Mucosa of descending colon (tissue), 3 donors: ENCODE data around the gene CPA5. TPM values are rescaled to one million over a fixed set of nuclear protein-coding genes. Genes with fewer than 3 reads are reported as not detected.

Experiments
- ATAC-seq: fragments of 200-7000 bp; cut with Tn5 transposase; one replicate; pipeline ENCODE4 v1.9.1; 2020; ENCODE audit warnings: mild to moderate bottlenecking, moderate library complexity
- DNase-seq, 3 donors: peaks; one replicate each; pipeline ENCODE4 v3.0.0-alpha.2; 2020
- H3K36me3 ChIP-seq: fragments of 200-600 bp; one replicate; pipeline ENCODE4 v1.8.0; 2021; ENCODE audit warnings: low read depth, mild to moderate bottlenecking
- H3K4me1 ChIP-seq: fragments of 200-600 bp; one replicate; pipeline ENCODE4 v1.8.0; 2021; ENCODE audit warnings: low read depth, mild to moderate bottlenecking
- H3K4me3 ChIP-seq: fragments of 200-600 bp; one replicate; pipeline ENCODE4 v1.8.0; 2021; ENCODE audit warnings: mild to moderate bottlenecking
- H3K9me3 ChIP-seq: fragments of 200-600 bp; one replicate; pipeline ENCODE4 v1.8.0; 2021; ENCODE audit warnings: mild to moderate bottlenecking
- intact Hi-C, 2 donors: fragments of 100-400 bp; cut with DNase I in 1 of 2; cut with micrococcal nuclease in 1 of 2; formaldehyde crosslinking; loops; one replicate each; pipeline versions ENCODE4 v1.11.0 to v1.11.1; 2022; cut with DNase I, micrococcal nuclease
- total RNA-seq, 3 donors: library from RNA; stranded (reverse); fragmentation: NEBNext Ultra II Directional in 2 of 3; extraction: Animal tissue kit (Norgen Biotek cat#: 25700) in 2 of 3; gene quantifications; one replicate each; pipeline versions ENCODE4 v1.2.1 to v1.2.4, GENCODE V29; 2021 to 2023
- TF ChIP-seq, protein P1 (sequence below): fragments of 200-600 bp; IDR thresholded peaks from one replicate; pipeline ENCODE4 v1.8.0; 2022; ENCODE audit warnings: antibody characterized with exemption, mild to moderate bottlenecking
- donor health status: DM: no; HTN: no; CAD: no; lungs with moderate emphysema.
- donor health status: DM: no; HTN: no; CAD: no.
- donor health status: DM: no; HTN: yes; CAD: no.

Gene CPA5
- total RNA-seq, 3 donors from 2014 or later: not detected

DNA sequence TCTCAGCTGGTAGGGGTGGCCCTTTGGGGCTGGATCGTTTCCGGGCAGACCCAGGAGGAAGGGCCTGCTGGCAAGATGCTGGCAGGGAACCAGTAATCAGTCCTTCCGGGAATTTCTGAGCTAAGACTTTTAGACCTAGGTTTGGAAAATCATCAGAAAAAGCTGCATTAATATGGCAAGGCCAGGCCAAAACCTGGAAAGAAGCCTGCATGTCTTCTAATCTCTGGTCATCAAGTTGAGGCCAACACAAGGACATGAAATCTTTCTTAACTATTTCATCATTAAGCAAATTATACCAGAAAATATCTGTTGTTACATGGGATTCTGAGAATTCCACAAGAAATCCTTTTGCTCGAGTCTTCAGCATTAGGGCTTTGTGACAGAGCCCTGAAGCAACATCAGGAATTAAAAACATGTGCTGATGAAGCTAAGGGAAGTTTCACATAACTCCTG, 55.5 kb downstream of the CPA5 start:
- intact Hi-C loops: no loop called here
- H3K9me3 ChIP-seq: no peaks in the 10 kb centered on the region
- no peak overlapping the region for H3K4me3 ChIP-seq
- DNase-seq (no peak), ATAC-seq (no peak)
- TF ChIP-seq, protein P1, sequence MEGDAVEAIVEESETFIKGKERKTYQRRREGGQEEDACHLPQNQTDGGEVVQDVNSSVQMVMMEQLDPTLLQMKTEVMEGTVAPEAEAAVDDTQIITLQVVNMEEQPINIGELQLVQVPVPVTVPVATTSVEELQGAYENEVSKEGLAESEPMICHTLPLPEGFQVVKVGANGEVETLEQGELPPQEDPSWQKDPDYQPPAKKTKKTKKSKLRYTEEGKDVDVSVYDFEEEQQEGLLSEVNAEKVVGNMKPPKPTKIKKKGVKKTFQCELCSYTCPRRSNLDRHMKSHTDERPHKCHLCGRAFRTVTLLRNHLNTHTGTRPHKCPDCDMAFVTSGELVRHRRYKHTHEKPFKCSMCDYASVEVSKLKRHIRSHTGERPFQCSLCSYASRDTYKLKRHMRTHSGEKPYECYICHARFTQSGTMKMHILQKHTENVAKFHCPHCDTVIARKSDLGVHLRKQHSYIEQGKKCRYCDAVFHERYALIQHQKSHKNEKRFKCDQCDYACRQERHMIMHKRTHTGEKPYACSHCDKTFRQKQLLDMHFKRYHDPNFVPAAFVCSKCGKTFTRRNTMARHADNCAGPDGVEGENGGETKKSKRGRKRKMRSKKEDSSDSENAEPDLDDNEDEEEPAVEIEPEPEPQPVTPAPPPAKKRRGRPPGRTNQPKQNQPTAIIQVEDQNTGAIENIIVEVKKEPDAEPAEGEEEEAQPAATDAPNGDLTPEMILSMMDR: no peak
- no peaks in the 10 kb centered on the region for H3K4me1 ChIP-seq
- H3K36me3 ChIP-seq: no peaks in the 10 kb centered on the region

- intact Hi-C loops: no loop called here
- TF ChIP-seq, protein P1: no peak
- Histone ChIP-seq H3K4me3 (no peak overlapping the region), H3K9me3 (no peaks in the 10 kb centered on the region), H3K4me1 (no peaks in the 10 kb centered on the region), H3K36me3 (no peaks in the 10 kb centered on the region)
- ATAC-seq (no peak), DNase-seq (no peak)
These were observed 56.5 kb downstream of the CPA5 start for GRCh38 chr7:130401101-130401500.

DNA sequence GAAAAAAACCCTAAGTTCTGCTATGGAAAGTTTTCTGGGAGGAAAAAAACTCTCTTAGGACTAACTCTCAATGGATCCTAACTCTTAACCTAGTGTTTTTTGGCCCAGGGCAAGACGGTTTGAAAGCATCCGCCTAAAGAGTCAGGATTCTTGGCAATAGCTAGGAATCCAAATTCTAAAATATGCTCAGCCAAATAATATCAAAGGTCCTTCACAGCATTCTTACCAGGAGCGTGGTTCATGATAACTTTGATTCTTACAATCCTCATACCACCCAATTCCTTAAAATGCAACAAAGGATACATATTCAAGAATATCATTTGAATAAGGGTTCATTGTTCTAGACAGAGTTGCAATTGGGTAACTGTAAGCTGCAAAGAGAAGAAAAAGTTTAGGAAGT, 57.0 kb downstream of the CPA5 start:
- ATAC-seq: no peak
- H3K4me3 ChIP-seq: no peak overlapping the region
- H3K36me3 ChIP-seq: no peaks in the 10 kb centered on the region
- no peaks in the 10 kb centered on the region for H3K9me3 ChIP-seq
- intact Hi-C loops: no loop called here
- TF ChIP-seq, protein P1: no peak
- DNase-seq: no peak
- H3K4me1 ChIP-seq: no peaks in the 10 kb centered on the region

GRCh38 chr7:130405003-130405402, 60.4 kb downstream of the CPA5 start:
- DNase-seq: no peak
- Histone ChIP-seq H3K9me3 (no peaks in the 10 kb centered on the region), H3K4me3 (no peak overlapping the region), H3K36me3 (no peaks in the 10 kb centered on the region), H3K4me1 (no peaks in the 10 kb centered on the region)
- no peak for ATAC-seq
- TF ChIP-seq, protein P1: no peak
- intact Hi-C loops: no loop called here

DNA sequence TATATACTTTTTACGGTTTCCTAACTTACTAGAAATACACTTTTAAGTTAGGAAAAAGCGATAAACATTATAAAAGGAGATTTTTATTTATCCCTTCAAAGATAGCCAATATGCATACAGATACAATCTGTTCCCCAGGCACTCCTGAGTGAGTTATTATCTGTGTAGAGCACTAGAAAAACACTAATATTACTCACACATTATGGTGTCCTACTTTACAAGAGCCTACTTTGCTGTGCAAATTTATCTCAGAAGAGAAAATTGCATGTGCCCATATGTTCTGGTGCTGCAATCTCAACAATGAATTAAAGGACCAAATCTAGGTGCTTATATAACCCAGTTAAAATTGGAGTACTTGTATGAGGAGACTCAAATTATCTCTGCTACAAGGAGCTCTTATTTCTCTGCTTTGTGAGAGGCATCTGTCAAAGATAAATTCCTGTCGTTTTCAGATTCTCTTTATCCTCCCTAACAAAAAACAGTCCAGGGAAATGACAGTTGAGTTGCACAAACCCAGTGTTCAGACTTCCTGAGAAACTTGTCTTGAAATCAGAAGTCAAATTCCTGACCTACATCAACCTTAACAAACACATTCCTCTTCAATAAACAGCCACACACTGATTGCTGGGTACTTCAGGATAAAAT, 64.6 kb downstream of the CPA5 start:
- TF ChIP-seq, protein P1: no peak
- H3K4me1 ChIP-seq: no peaks in the 10 kb centered on the region
- no peak for ATAC-seq
- no peaks in the 10 kb centered on the region for H3K36me3 ChIP-seq
- H3K9me3 ChIP-seq: no peaks in the 10 kb centered on the region
- intact Hi-C loops: no loop called here
- no peak overlapping the region for H3K4me3 ChIP-seq
- no peak for DNase-seq

- Histone ChIP-seq H3K4me1 (no peaks in the 10 kb centered on the region), H3K4me3 (no peak overlapping the region), H3K36me3 (no peaks in the 10 kb centered on the region), H3K9me3 (no peaks in the 10 kb centered on the region)
- intact Hi-C loops: no loop called here
- ATAC-seq (no peak), DNase-seq (no peak)
- TF ChIP-seq, protein P1: no peak
These were observed 65.1 kb downstream of the CPA5 start for GRCh38 chr7:130409712-130410072.
